ENCODE data around the gene B3GNT7. TPM values are rescaled to one million over a fixed set of nuclear protein-coding genes. Genes with fewer than 3 reads are reported as not detected.

B3GNT7 gene
- total RNA-seq, 4 donors from 2014 or later, result 3.0 to 5.7 (median 3.6) TPM

- ATAC-seq, result no peak
- H3K4me1 ChIP-seq, result peaks cover 0 to 17% (median 4%) of the 10 kb centered on the region in 3 donors
- no peak overlapping the region for H3K27ac ChIP-seq
- no peaks in the 10 kb centered on the region for H3K9me3 ChIP-seq
- TF ChIP-seq CTCF (IDR thresholded peaks at IDR 0.05) (no peak), POLR2AphosphoS5 (IDR thresholded peaks at IDR 0.05) (no peak), EP300 (IDR thresholded peaks at IDR 0.05) (no peak), POLR2A (IDR thresholded peaks at IDR 0.05) (no peak)
- no peak overlapping the region for H3K4me3 ChIP-seq
- no peaks in the 10 kb centered on the region for H3K36me3 ChIP-seq
- peaks cover 9% of the 10 kb centered on the region for H3K27me3 ChIP-seq
Measured at GRCh38 chr2:231415029-231415428, 19.5 kb downstream of the B3GNT7 start.

GRCh38 chr2:231418820-231419640, 23.5 kb downstream of the B3GNT7 start:
- WGBS, 2 donors (ENCODE audit: low coverage in 1 of 2), result 81 to 100% methylated on average over 1 to 5 of the region's 26 CpGs
- H3K4me3 ChIP-seq, result no peak overlapping the region
- H3K36me3 ChIP-seq, result no peaks in the 10 kb centered on the region
- H3K27ac ChIP-seq, result no peak overlapping the region
- no peak for ATAC-seq
- TF ChIP-seq POLR2A (IDR thresholded peaks at IDR 0.05) (no peak), CTCF (IDR thresholded peaks at IDR 0.05) (no peak), EP300 (IDR thresholded peaks at IDR 0.05) (no peak), POLR2AphosphoS5 (IDR thresholded peaks at IDR 0.05) (no peak)
- no peaks in the 10 kb centered on the region for H3K4me1 ChIP-seq
- H3K27me3 ChIP-seq, result peaks cover 9% of the 10 kb centered on the region
- H3K9me3 ChIP-seq, result no peaks in the 10 kb centered on the region

- Histone ChIP-seq H3K27ac (no peak overlapping the region), H3K9me3 (no peaks in the 10 kb centered on the region), H3K27me3 (peaks cover 9% of the 10 kb centered on the region), H3K4me3 (no peak overlapping the region), H3K36me3 (no peaks in the 10 kb centered on the region), H3K4me1 (no peaks in the 10 kb centered on the region)
- 70% methylated on average over 6 of the region's 9 CpGs; no CpG with 5 or more reads in 1 of the 2 donors for WGBS, 2 donors (ENCODE audit: low coverage in 1 of 2)
- no peak for TF ChIP-seq CTCF (IDR thresholded peaks at IDR 0.05)
- no peak for TF ChIP-seq POLR2AphosphoS5 (IDR thresholded peaks at IDR 0.05)
- no peak for TF ChIP-seq POLR2A (IDR thresholded peaks at IDR 0.05)
- TF ChIP-seq EP300 (IDR thresholded peaks at IDR 0.05), result no peak
- ATAC-seq, result no peak
Measured at GRCh38 chr2:231421051-231421580, 25.6 kb downstream of the B3GNT7 start.

- no peaks in the 10 kb centered on the region for H3K9me3 ChIP-seq
- TF ChIP-seq EP300 (IDR thresholded peaks at IDR 0.05), result no peak
- no peak for TF ChIP-seq CTCF (IDR thresholded peaks at IDR 0.05)
- no peaks in the 10 kb centered on the region for H3K36me3 ChIP-seq
- 100% methylated on average over 1 to 2 of the region's 2 CpGs for WGBS, 2 donors (ENCODE audit: low coverage in 1 of 2)
- H3K4me3 ChIP-seq, result no peak overlapping the region
- no peak for ATAC-seq
- no peaks in the 10 kb centered on the region for H3K4me1 ChIP-seq
- no peak overlapping the region for H3K27ac ChIP-seq
- peaks cover 9% of the 10 kb centered on the region for H3K27me3 ChIP-seq
Measured at GRCh38 chr2:231422056-231422455, 26.5 kb downstream of the B3GNT7 start.

GRCh38 chr2:231423176-231423575, 27.7 kb downstream of the B3GNT7 start:
- Histone ChIP-seq H3K4me3 (no peak overlapping the region), H3K36me3 (no peaks in the 10 kb centered on the region), H3K9me3 (no peaks in the 10 kb centered on the region), H3K4me1 (no peaks in the 10 kb centered on the region), H3K27me3 (peaks cover 8% of the 10 kb centered on the region), H3K27ac (no peak overlapping the region)
- no peak for ATAC-seq
- WGBS, 2 donors (ENCODE audit: low coverage in 1 of 2), result 96% methylated on average over 9 to 10 of the region's 10 CpGs
- no peak for TF ChIP-seq CTCF (IDR thresholded peaks at IDR 0.05)
- no peak for TF ChIP-seq POLR2A (IDR thresholded peaks at IDR 0.05)
- TF ChIP-seq EP300 (IDR thresholded peaks at IDR 0.05), result no peak
- TF ChIP-seq POLR2AphosphoS5 (IDR thresholded peaks at IDR 0.05), result no peak
